Lower leg skin (tissue), 3 donors: ENCODE results near the gene DFFB.

Experiments used
- POLR2A ChIP-seq, 2 donors: fragments of 450-650 bp; IDR thresholded peaks; one replicate each; pipeline ENCODE4 v1.6.1; 2016 to 2017; ENCODE audit warnings: antibody characterized with exemption in 2 of 2, mild to moderate bottlenecking in 1 of 2, moderate library complexity in 1 of 2
- TF ChIP-seq, protein P1 (sequence below), 3 donors: fragments of 450-650 bp; IDR thresholded peaks; one replicate each; pipeline ENCODE4 v1.5.1; 2016; ENCODE audit warnings: antibody characterized with exemption in 3 of 3, mild to moderate bottlenecking in 3 of 3, moderate library complexity in 2 of 3

DNA sequence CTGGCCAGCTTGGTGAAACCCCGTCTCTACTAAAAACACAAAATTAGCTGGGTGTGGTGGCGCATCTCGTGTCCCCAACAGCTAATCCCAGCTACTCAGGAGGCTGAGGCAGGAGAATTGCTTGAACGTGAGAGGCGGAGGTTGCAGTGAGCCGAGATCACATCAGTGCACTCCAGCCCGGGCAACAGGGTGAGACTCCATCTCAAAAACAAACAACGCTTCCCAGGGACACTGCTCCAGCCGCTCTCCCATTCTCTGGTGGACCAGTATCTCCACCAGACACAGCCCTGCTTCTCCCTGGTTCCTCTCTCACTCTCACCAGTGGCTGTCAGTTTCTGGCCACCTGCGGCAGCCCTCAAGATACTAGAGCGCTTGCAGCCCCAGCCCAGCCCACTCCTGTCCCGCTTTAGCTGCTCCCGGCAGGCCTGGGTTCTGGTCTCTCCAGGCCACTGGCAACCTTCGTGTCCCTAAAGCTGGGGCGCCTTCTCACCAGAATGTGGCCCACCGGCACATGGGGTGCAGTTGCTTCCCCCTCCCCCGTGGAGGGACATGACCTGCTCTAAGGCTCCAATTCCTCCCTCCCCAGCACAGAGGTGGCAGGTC lies 40.0 kb upstream of the DFFB start:
- TF ChIP-seq, protein P1, sequence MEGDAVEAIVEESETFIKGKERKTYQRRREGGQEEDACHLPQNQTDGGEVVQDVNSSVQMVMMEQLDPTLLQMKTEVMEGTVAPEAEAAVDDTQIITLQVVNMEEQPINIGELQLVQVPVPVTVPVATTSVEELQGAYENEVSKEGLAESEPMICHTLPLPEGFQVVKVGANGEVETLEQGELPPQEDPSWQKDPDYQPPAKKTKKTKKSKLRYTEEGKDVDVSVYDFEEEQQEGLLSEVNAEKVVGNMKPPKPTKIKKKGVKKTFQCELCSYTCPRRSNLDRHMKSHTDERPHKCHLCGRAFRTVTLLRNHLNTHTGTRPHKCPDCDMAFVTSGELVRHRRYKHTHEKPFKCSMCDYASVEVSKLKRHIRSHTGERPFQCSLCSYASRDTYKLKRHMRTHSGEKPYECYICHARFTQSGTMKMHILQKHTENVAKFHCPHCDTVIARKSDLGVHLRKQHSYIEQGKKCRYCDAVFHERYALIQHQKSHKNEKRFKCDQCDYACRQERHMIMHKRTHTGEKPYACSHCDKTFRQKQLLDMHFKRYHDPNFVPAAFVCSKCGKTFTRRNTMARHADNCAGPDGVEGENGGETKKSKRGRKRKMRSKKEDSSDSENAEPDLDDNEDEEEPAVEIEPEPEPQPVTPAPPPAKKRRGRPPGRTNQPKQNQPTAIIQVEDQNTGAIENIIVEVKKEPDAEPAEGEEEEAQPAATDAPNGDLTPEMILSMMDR (IDR thresholded peaks at IDR 0.05): no peak
- no peak for TF ChIP-seq POLR2A (IDR thresholded peaks at IDR 0.05)
